GM13977 (cell line): Measurements from ENCODE around the gene PRR19.
"Not testable (repeated sequence)": the region's sequence is repeated elsewhere in the genome, so short reads cannot be mapped to it uniquely, and the experiment has no call there.

ENCODE experiments used
- DNase-seq: peaks from one replicate; pipeline ENCODE4 v3.0.0; 2012; ENCODE audit warnings: low spot score
- in situ Hi-C: fragments of 300-500 bp; cut with MboI; formaldehyde crosslinking; loops from one replicate; pipeline ENCODE4 v1.12.0; 2022; ENCODE audit warnings: low sequenced_read_pairs, low pct_unique_long_range_greater_than_20kb, mixed read lengths, inconsistent platforms; ENCODE audit not compliant: unreplicated experiment
- TF ChIP-seq, protein P1 (sequence below): IDR thresholded peaks from 2 replicates; pipeline ENCODE4 v1.5.1; 2012; ENCODE audit warnings: mild to moderate bottlenecking, control low read depth; ENCODE audit not compliant: insufficient read depth; ENCODE audit errors: extremely low read depth, missing control alignments

The PRR19 gene

GRCh38 chr19:42255766-42256745, 45.9 kb upstream of the PRR19 start:
- DNase-seq: no peak
- in situ Hi-C loops: no loop called here
- TF ChIP-seq, protein P1, sequence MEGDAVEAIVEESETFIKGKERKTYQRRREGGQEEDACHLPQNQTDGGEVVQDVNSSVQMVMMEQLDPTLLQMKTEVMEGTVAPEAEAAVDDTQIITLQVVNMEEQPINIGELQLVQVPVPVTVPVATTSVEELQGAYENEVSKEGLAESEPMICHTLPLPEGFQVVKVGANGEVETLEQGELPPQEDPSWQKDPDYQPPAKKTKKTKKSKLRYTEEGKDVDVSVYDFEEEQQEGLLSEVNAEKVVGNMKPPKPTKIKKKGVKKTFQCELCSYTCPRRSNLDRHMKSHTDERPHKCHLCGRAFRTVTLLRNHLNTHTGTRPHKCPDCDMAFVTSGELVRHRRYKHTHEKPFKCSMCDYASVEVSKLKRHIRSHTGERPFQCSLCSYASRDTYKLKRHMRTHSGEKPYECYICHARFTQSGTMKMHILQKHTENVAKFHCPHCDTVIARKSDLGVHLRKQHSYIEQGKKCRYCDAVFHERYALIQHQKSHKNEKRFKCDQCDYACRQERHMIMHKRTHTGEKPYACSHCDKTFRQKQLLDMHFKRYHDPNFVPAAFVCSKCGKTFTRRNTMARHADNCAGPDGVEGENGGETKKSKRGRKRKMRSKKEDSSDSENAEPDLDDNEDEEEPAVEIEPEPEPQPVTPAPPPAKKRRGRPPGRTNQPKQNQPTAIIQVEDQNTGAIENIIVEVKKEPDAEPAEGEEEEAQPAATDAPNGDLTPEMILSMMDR: no peak

- DNase-seq, in situ Hi-C loops: not testable (repeated sequence)
Observed at GRCh38 chr19:42257842-42258241, 44.1 kb upstream of the PRR19 start.

DNA sequence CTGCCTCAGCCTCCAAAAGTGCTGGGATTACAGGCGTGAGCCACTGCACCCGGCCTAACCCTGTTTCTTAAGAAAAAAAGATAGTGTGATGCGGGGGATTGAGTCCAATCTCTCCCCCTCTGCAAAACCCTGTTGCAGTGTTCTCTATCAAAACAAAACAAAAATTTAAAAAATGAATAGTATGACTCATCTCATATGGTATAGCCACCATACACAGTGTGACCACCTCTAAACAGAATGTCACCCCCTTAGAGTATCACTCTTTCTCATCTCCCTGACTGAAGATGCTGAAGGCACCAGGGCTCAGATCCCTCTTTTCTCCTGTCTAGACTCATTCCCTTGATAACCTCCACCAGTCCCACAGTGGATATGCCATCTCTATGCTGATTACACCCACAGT, 40.2 kb upstream of the PRR19 start:
- in situ Hi-C loops: no loop called here
- no peak for DNase-seq

GRCh38 chr19:42266105-42266504, 35.8 kb upstream of the PRR19 start:
- DNase-seq, in situ Hi-C loops: not testable (repeated sequence)

More for the DNA sequence above, 40.2 kb upstream of the PRR19 start:
- TF ChIP-seq, protein P1: no peak

DNA sequence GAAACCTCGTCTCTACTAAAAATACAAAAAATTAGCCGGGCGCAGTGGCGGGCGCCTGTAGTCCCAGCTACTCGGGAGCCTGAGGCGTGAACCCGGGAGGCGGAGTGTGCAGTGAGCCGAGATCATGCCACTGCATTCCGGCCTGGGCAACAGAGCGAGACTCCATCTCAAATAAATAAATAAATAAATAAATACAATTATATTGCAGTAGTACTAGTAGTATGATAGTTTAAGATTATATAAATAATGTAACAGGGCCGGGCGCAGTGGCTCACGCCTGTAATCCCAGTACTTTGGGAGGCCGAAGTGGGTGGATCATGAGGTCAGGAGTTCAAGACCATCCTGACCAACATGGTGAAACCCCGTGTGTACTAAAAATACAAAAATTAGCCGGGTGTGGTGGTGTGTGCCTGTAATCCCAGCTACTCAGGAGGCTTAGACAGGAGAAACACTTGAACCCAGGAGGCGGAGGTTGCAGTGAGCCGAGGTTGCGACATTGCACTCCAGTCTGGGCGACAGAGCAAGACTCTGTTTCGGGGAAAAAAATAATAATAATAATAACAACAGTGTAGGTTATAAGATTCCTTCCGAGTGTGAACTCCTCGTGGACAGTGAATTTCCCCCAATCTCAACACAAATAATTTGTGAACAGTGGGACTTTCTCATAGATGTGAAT, 34.9 kb upstream of the PRR19 start:
- in situ Hi-C loops, DNase-seq: not testable (repeated sequence)

DNA sequence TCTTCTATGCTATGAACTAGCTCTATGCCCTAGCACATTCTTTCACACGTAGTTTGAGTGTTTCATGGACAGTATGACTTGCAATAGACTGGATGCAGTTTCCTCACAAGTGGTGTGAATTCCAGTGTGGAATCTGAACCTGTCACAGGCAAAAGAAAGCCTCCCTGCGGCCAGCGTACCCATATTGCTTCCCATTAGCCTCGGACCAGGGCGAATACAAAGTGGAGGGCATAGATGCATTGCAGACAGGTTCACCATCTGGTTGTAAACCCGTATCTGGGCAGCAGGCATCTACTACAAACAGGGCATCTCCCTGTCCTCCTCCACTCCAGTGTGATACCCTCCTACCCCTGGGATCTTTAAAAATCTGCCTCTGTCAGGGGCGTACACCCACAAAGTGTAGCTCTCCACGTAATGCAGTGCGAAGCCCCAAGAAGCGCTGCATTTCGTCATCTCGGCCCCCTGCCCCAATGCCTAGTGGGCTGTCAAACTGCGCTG, 34.2 kb upstream of the PRR19 start:
- in situ Hi-C loops: no loop called here
- TF ChIP-seq, protein P1: no peak
- no peak for DNase-seq

DNA sequence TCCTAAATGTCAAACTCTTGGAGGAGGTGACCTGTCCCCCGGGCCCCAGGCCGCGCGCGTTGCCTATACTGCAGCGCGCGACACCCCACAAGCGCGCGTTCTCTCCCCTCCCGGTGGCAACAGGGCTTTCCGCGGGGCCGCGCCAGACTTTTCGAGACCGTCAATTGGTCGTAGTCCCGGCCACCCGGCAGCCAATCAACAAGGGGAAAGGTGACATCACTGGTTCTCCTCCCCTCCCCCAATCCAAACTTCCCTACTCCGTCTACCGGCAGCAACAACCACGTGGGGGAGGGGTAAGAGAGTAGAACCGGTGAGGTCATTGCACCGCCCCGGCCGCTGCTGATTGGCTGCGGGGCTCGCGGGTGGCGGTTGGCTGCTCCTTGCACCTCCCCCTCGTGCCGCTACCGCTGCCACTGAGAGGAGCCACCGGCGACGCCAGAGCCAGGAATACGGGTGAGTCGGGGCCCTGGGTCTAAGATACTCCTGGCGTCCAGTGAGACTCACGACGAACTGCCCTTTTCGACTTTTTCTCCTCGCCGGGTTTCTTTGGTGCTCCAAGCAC, 33.7 kb upstream of the PRR19 start:
- in situ Hi-C loops: no loop called here
- TF ChIP-seq, protein P1: no peak
- DNase-seq: peak; percentile 93
